ENCODE measurements around the gene UFSP1. TPM values are rescaled to one million over a fixed set of nuclear protein-coding genes. Genes with fewer than 3 reads are reported as not detected.
"Not testable (repeated sequence)": the region's sequence is repeated elsewhere in the genome, so short reads cannot be mapped to it uniquely, and the experiment has no call there.

Gene UFSP1
- total RNA-seq, 2 donors from 2014 or later: 2.1 to 4.4 TPM

DNA sequence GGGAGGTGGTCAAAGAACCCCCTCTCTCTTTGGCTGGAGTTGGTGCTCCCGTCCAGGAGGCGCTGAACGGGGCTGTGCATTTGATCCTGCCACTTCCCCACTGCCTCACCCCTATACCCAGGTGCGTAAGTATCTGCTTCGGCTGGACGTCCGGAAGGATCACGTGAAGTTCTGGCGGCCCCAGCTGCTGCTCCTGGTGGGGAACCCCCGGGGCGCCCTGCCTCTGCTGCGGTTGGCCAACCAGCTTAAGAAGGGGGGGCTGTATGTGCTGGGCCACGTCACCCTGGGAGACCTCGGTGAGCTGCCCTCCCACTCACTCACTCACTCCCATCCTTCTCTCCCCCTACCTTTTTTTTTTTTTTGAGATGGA, 27.9 kb downstream of the UFSP1 start:
- no peaks in the 10 kb centered on the region for H3K36me3 ChIP-seq

DNA sequence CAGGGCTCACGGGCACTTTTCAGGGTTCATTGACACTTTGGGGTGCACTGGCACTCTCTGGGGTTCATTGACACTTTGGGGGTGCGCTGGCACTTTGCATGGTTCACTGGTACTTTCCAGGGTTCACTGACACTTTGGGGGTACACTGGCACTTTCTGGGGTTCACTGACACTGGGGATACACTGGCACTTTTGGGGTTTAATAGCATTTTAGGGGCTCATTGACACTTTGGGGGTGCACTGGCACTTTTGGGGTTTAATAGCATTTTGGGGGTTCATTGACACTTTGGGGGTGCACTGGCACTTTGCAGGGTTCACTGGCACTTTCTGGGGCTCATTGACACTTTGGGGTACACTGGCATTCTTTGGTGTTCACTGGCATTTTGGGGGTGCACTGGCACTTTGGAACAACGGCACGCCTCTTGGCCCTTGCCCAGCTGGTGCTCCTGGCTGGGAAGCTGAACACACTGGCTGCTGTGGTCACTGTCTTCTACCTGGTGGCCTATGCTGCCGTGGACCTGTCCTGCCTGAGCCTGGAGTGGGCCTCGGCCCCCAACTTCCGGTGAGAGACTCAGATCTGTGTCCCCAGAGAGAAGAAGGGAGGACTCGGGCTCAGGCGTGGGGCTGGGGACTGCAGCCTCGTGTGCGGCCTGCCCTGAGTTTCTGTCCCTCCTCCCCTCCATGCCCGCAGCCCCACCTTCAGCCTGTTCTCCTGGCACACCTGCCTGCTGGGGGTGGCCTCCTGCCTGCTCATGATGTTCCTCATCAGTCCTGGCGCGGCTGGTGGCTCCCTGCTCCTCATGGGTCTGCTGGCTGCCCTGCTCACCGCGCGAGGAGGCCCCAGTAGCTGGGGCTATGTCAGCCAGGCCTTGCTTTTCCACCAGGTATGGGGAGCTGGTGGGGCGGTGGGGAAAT, 28.6 kb downstream of the UFSP1 start:
- intact Hi-C loops (cut with DNase I): no loop called here

More for the DNA sequence above, 27.9 kb downstream of the UFSP1 start:
- DNase-seq: no peak
- TF ChIP-seq, protein P1, sequence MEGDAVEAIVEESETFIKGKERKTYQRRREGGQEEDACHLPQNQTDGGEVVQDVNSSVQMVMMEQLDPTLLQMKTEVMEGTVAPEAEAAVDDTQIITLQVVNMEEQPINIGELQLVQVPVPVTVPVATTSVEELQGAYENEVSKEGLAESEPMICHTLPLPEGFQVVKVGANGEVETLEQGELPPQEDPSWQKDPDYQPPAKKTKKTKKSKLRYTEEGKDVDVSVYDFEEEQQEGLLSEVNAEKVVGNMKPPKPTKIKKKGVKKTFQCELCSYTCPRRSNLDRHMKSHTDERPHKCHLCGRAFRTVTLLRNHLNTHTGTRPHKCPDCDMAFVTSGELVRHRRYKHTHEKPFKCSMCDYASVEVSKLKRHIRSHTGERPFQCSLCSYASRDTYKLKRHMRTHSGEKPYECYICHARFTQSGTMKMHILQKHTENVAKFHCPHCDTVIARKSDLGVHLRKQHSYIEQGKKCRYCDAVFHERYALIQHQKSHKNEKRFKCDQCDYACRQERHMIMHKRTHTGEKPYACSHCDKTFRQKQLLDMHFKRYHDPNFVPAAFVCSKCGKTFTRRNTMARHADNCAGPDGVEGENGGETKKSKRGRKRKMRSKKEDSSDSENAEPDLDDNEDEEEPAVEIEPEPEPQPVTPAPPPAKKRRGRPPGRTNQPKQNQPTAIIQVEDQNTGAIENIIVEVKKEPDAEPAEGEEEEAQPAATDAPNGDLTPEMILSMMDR (IDR thresholded peaks at IDR 0.05): no peak
- H3K9ac ChIP-seq (ENCODE audit: low read depth in 2 of 2, low read length in 2 of 2): no peak overlapping the region
- H3K27me3 ChIP-seq: no peaks in the 10 kb centered on the region
- H3K9me3 ChIP-seq: no peaks in the 10 kb centered on the region
- intact Hi-C loops (cut with DNase I): no loop called here
- no peak overlapping the region for H3K27ac ChIP-seq
- H3K4me1 ChIP-seq: peaks cover 3% of the 10 kb centered on the region
- H3K4me3 ChIP-seq: no peak overlapping the region

DNA sequence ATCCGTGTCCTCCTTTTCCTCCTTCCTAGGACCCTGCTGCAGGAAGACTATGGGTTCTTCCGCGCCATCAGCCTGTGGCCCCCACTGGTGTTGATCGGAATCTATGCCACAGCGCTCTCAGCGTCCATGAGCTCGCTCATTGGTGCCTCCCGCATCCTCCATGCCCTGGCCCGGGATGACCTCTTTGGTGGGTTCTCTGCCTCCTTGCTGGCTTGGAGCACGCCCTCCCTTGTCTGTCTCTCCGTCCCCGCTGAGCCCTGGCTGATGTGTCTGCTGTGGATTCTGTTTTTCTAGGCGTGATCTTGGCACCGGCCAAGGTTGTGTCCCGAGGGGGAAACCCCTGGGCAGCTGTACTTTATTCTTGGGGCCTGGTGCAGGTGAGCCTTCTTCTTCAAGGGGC, 29.7 kb downstream of the UFSP1 start:
- no peak overlapping the region for H3K4me3 ChIP-seq
- no peak overlapping the region for H3K9ac ChIP-seq (ENCODE audit: low read depth in 2 of 2, low read length in 2 of 2)
- H3K27me3 ChIP-seq: no peaks in the 10 kb centered on the region
- DNase-seq: no peak
- intact Hi-C loops (cut with DNase I): no loop called here
- TF ChIP-seq, protein P1 (IDR thresholded peaks at IDR 0.05): no peak
- H3K9me3 ChIP-seq: no peaks in the 10 kb centered on the region
- no peaks in the 10 kb centered on the region for H3K36me3 ChIP-seq
- no peaks in the 10 kb centered on the region for H3K4me1 ChIP-seq
- no peak overlapping the region for H3K27ac ChIP-seq

More for the DNA sequence above, 28.6 kb downstream of the UFSP1 start:
- H3K36me3 ChIP-seq: no peaks in the 10 kb centered on the region
- no peak overlapping the region for H3K9ac ChIP-seq (ENCODE audit: low read depth in 2 of 2, low read length in 2 of 2)
- H3K4me1 ChIP-seq: no peaks in the 10 kb centered on the region
- no peak overlapping the region for H3K27ac ChIP-seq
- TF ChIP-seq, protein P1 (IDR thresholded peaks at IDR 0.05): no peak
- no peaks in the 10 kb centered on the region for H3K27me3 ChIP-seq
- no peaks in the 10 kb centered on the region for H3K9me3 ChIP-seq
- DNase-seq: no peak
- no peak overlapping the region for H3K4me3 ChIP-seq

DNA sequence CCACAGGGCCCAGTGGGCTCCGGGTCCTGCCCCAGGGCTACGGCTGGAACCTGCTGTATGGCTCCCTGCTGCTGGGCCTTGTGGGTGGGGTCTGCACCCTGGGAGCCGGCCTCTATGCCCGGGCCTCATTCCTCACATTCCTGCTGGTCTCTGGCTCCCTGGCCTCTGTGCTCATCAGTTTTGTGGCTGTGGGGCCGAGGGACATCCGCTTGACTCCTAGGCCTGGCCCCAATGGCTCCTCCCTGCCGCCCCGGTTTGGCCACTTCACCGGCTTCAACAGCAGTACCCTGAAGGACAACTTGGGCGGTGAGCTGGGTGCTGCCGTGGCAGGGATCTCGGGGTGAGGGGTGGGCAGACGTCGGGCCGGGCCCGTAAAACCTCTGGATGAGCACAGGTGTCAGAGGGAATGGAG, 32.6 kb downstream of the UFSP1 start:
- no peaks in the 10 kb centered on the region for H3K36me3 ChIP-seq
- no peaks in the 10 kb centered on the region for H3K4me1 ChIP-seq
- no peak overlapping the region for H3K4me3 ChIP-seq
- DNase-seq: no peak
- TF ChIP-seq, protein P1 (IDR thresholded peaks at IDR 0.05): no peak
- no peak overlapping the region for H3K9ac ChIP-seq (ENCODE audit: low read depth in 2 of 2, low read length in 2 of 2)
- intact Hi-C loops (cut with DNase I): no loop called here
- no peak overlapping the region for H3K27ac ChIP-seq
- no peaks in the 10 kb centered on the region for H3K27me3 ChIP-seq
- no peaks in the 10 kb centered on the region for H3K9me3 ChIP-seq

DNA sequence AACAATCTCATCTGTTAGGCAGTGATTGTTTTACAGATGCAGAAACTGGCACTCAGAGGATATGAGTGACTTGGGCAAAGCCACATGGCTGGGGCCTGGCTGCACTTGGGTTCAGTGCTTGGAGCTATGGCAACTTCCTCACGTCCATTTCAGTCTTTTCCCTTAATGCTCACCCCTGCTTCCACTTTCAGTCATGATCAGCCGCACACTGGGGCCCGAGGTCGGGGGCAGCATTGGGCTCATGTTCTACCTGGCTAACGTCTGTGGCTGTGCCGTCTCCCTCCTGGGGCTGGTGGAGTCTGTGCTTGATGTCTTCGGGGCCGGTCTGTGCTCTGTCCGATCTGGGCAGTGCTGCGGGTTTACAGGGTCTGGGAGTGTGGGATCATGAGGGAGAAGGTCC, 34.0 kb downstream of the UFSP1 start:
- DNase-seq: no peak
- H3K4me3 ChIP-seq: no peak overlapping the region
- TF ChIP-seq, protein P1 (IDR thresholded peaks at IDR 0.05): no peak
- no peaks in the 10 kb centered on the region for H3K4me1 ChIP-seq
- H3K36me3 ChIP-seq: no peaks in the 10 kb centered on the region
- H3K9me3 ChIP-seq: no peaks in the 10 kb centered on the region
- H3K27ac ChIP-seq: no peak overlapping the region
- no peaks in the 10 kb centered on the region for H3K27me3 ChIP-seq
- H3K9ac ChIP-seq (ENCODE audit: low read depth in 2 of 2, low read length in 2 of 2): no peak overlapping the region
- intact Hi-C loops (cut with DNase I): no loop called here

DNA sequence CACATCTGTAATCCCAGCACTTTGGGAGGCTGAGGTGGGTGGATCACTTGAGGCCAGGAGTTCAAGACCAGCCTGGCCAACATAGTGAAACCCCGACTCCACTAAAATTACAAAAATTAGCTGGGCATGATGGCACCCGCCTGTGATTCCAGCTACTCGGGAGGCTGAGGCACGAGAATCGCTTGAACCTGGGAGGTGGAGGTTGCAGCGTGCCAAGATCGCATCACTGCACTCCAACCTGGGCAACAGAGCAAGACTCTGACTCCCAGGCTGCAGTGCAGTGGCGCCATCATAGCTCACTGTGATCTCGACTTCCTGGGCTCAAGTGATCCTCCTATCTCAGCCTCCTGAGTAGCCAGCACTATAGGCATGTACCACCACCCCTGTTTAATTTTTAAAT, 34.6 kb downstream of the UFSP1 start:
- not testable (repeated sequence) for H3K9ac ChIP-seq (ENCODE audit: low read depth in 2 of 2, low read length in 2 of 2); H3K27me3 ChIP-seq; H3K9me3 ChIP-seq; H3K27ac ChIP-seq; H3K4me1 ChIP-seq; H3K36me3 ChIP-seq; H3K4me3 ChIP-seq; DNase-seq
- intact Hi-C loops (cut with DNase I): loop anchor here (5.0 kb wide), 1 partner anchor 148 kb away; the partner anchor contains the start of gene POP7
